ACC112 (cell line): ENCODE data around the gene HOATZ.

Source experiments
- H2AFZ ChIP-seq: fragments of 200-600 bp; sonication (generic); one replicate; pipeline ENCODE4 v1.6.0; 2017; ENCODE audit warnings: antibody characterized with exemption, low read length; ENCODE audit not compliant: unreplicated experiment
- H3K27ac ChIP-seq: fragments of 200-600 bp; sonication (generic); 2 replicates; pipeline ENCODE4 v1.5.1; 2014; ENCODE audit warnings: low read depth, mild to moderate bottlenecking, antibody characterized with exemption, low read length, moderate library complexity
- H3K27me3 ChIP-seq: fragments of 200-600 bp; sonication (generic); 2 replicates; pipeline ENCODE4 v1.6.1; 2014; ENCODE audit warnings: mild to moderate bottlenecking, antibody characterized with exemption, low read length, moderate library complexity, mixed read lengths; ENCODE audit not compliant: insufficient read depth
- H3K36me3 ChIP-seq: fragments of 200-600 bp; sonication (generic); 2 replicates; pipeline ENCODE4 v1.6.1; 2016; ENCODE audit warnings: mild to moderate bottlenecking, antibody characterized with exemption, low read length, moderate library complexity, mixed read lengths; ENCODE audit not compliant: insufficient read depth
- H3K4me1 ChIP-seq: fragments of 200-600 bp; sonication (generic); one replicate; pipeline ENCODE4 v1.6.1; 2016; ENCODE audit warnings: low read length, mixed read lengths; ENCODE audit not compliant: insufficient read depth, unreplicated experiment, control insufficient read depth
- H3K4me3 ChIP-seq: fragments of 200-600 bp; sonication (generic); 2 replicates; pipeline ENCODE4 v1.5.1; 2014; ENCODE audit warnings: mild to moderate bottlenecking, low read depth, low read length
- H3K79me2 ChIP-seq: fragments of 200-600 bp; sonication (generic); one replicate; pipeline ENCODE4 v1.6.0; 2016; ENCODE audit warnings: low read length; ENCODE audit not compliant: control insufficient read depth, unreplicated experiment, insufficient read depth

Gene HOATZ

DNA sequence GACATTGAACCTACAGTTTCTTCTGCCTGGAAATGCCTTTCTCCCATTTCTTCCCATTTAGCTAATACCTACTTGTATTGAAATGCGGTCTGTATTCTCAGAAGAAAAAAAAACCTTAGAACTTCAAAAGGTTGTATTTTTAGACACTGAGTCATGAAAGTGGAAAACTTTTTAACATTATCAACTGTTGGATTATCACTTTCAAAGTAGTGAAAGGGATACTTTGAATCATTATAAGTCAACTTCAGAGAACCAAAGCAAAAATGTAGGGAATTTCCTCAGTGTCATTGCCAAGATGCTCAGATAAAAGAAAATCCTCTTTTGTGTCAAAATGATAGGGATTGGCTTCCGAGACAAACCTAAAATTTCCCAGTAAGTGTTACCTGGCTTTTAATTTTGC lies 6.6 kb downstream of the HOATZ start:
- Histone ChIP-seq H3K4me1 (peaks cover 29% of the 10 kb centered on the region), H3K4me3 (peak overlapping the region; percentile 48; the same call in 1 of the 2 replicates), H3K79me2 (no peaks in the 10 kb centered on the region), H2AFZ (peak overlapping the region; percentile 64), H3K36me3 (no peaks in the 10 kb centered on the region), H3K27ac (peak overlapping the region; percentile 74), H3K27me3 (no peaks in the 10 kb centered on the region)

DNA sequence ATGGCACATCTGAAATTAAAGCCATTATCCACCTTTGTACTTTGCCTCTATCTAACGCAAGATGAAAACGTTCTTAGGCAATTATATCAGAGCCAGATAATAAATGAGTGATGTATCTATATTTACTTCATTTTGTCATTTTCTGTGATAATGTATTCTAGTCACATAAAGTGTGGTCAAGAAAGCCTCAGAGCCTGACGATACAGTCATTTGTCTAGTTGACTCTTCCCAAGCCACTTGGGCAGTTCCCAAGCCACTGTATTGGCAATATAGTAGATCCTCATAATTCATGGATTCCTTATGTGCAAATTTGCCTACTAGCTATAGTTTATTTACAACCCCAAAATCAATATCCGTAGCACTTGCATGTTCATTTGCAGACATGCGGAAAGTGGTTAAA lies 7.8 kb downstream of the HOATZ start:
- no peak overlapping the region for H3K27ac ChIP-seq
- no peaks in the 10 kb centered on the region for H3K79me2 ChIP-seq
- H3K4me3 ChIP-seq, result no peak overlapping the region
- no peaks in the 10 kb centered on the region for H3K36me3 ChIP-seq
- peaks cover 42% of the 10 kb centered on the region for H3K4me1 ChIP-seq
- no peak overlapping the region for H2AFZ ChIP-seq
- H3K27me3 ChIP-seq, result no peaks in the 10 kb centered on the region

DNA sequence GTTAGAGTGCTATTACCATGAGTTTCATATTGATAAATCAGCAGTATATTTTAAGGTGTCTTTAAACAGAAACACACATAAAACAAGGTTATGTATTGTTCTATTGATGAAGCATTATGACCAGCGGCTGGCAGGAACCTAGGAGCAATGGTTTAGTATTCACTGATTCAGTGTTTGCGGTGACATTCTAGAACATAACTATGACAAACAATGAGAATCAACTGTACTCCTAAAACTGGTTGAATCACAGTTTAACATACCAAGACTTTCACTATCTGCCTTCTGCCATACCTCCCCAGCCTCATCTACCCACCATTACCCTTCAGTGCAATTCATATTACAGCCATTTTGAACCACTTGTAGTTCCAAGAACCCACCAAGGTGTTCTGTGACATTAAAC lies 8.8 kb downstream of the HOATZ start:
- Histone ChIP-seq H3K4me1 (peaks cover 44% of the 10 kb centered on the region), H3K27me3 (no peaks in the 10 kb centered on the region), H3K36me3 (no peaks in the 10 kb centered on the region), H3K4me3 (no peak overlapping the region), H3K27ac (no peak overlapping the region), H3K79me2 (no peaks in the 10 kb centered on the region), H2AFZ (no peak overlapping the region)

DNA sequence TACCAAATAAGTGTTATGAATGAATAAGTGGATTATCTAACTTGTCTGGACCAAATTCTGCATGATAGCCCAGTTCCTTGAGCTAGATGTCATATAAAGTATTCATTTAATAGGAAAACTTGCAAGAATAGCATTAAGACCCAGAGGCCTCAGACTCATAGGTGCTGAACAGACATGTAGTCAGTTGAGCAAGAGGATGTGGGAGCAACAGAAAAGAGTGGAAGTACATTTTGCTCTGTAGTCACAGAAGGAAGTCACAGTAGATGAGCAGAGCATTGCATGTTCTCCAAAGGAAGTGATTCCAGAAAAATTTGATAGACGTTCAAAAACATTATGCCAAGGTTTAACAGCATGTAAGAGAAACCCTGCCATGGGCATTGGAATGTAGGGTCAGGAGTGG lies 9.5 kb downstream of the HOATZ start:
- Histone ChIP-seq H3K79me2 (no peaks in the 10 kb centered on the region), H3K4me3 (no peak overlapping the region), H3K36me3 (no peaks in the 10 kb centered on the region), H3K27me3 (no peaks in the 10 kb centered on the region), H2AFZ (no peak overlapping the region), H3K4me1 (peaks cover 50% of the 10 kb centered on the region), H3K27ac (no peak overlapping the region)

DNA sequence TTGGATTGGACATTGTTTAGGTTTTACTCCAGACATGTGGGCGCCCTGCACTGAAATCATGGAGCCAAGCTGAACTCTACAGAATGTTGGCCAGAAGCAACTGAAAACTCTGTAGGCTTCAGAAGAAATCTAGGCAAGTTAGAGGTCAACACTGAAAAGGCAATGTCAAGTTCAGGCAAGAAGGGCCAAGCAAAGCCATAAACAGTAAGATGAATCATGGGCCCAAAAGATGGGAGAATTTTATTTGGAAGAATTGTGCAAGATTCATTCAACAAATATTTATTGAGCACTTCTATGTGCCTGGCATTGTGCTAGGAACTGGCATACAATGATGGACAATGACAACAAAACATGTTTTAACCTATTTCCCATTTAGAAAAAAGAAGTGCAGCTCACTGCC lies 10.9 kb downstream of the HOATZ start:
- no peak overlapping the region for H3K27ac ChIP-seq
- peaks cover 55% of the 10 kb centered on the region for H3K4me1 ChIP-seq
- H2AFZ ChIP-seq, result no peak overlapping the region
- no peaks in the 10 kb centered on the region for H3K36me3 ChIP-seq
- no peaks in the 10 kb centered on the region for H3K27me3 ChIP-seq
- no peaks in the 10 kb centered on the region for H3K79me2 ChIP-seq
- H3K4me3 ChIP-seq, result no peak overlapping the region

DNA sequence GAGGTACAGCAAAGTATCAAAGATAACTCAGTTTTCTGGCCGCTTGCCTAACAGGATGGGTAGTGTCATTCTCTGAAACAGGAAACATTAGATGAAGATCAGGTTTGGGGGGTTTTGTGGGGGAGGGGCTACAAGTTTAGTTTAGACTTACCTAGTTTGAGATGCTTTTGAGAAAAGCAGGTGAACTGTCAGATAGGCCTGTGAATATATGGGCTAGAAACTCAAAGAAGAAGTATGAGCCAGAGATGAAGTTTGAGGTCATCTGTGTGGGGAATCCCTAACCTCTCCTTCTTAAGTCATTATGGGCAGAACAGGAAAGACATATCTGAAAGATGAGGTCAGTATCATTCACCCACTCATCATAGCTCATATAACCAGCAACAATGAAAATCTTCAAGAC lies 11.9 kb downstream of the HOATZ start:
- Histone ChIP-seq H3K4me1 (peaks cover 55% of the 10 kb centered on the region), H3K4me3 (no peak overlapping the region), H3K27me3 (no peaks in the 10 kb centered on the region), H3K36me3 (no peaks in the 10 kb centered on the region), H2AFZ (no peak overlapping the region), H3K79me2 (no peaks in the 10 kb centered on the region), H3K27ac (peak overlapping the region; percentile 68)

DNA sequence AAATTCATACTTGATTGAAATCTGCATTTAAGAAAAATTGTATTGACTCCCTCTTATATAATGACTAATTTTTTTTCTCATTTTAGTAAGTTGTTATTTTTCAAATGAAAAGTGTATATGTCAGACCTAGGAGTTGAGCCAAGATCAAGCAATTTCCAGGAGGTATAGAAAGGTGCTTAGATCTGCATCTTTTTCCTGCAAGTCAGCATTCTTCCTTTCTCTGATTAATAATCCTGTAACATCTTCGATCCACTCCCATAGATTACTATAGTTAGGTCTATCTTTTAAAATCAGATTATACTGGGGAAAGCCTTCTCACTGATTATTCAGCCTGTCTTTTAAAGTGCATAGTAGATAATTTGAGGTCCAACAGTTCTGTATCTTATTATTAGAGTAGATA lies 12.7 kb downstream of the HOATZ start:
- H3K36me3 ChIP-seq, result no peaks in the 10 kb centered on the region
- no peak overlapping the region for H3K4me3 ChIP-seq
- H3K4me1 ChIP-seq, result peaks cover 55% of the 10 kb centered on the region
- no peaks in the 10 kb centered on the region for H3K79me2 ChIP-seq
- no peaks in the 10 kb centered on the region for H3K27me3 ChIP-seq
- peak overlapping the region; percentile 68 for H3K27ac ChIP-seq
- peak overlapping the region; percentile 0 for H2AFZ ChIP-seq

DNA sequence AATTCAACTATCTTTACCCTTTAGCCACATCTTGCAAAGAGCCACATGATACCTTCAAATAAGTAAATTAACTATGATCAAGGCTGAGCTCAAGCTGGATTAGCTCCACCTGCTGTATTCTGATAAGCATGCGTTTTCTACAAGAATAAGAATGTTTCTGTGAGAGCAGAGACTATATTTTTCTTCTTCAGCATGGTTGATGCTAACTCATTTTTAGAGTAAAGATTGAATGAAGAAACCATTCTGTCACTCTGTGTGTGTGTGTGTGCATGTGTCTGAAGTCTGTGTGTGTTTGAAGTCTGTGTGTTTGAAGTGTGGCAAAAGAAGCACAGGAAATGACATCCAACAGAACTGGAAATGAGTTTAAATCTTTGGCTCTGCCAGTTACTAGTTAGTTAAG lies 14.0 kb downstream of the HOATZ start:
- H2AFZ ChIP-seq, result no peak overlapping the region
- H3K36me3 ChIP-seq, result no peaks in the 10 kb centered on the region
- no peaks in the 10 kb centered on the region for H3K79me2 ChIP-seq
- no peak overlapping the region for H3K4me3 ChIP-seq
- peak overlapping the region; percentile 21; the same call in 1 of the 2 replicates for H3K27ac ChIP-seq
- peaks cover 59% of the 10 kb centered on the region for H3K4me1 ChIP-seq
- H3K27me3 ChIP-seq, result no peaks in the 10 kb centered on the region

DNA sequence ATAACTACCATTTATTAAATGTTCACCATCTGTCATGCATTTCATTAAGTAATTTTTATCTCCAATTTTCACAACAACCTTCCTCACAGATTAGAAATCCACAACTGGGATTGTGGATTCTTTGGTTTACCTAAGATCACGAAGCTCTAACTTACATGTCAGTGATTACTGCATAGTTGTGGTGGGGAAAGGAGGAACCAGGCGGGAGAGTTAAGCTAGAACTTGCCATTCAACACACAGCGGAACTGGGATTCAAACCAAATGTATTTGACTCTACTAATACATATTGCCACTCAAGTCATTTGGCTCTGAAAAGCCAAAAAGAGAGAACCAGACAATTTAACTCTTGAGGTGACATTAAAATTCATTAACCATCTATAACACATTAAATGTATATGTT lies 15.5 kb downstream of the HOATZ start:
- H3K27ac ChIP-seq, result no peak overlapping the region
- H3K79me2 ChIP-seq, result no peaks in the 10 kb centered on the region
- no peak overlapping the region for H3K4me3 ChIP-seq
- H2AFZ ChIP-seq, result no peak overlapping the region
- no peaks in the 10 kb centered on the region for H3K36me3 ChIP-seq
- peaks cover 65% of the 10 kb centered on the region for H3K4me1 ChIP-seq
- H3K27me3 ChIP-seq, result no peaks in the 10 kb centered on the region

DNA sequence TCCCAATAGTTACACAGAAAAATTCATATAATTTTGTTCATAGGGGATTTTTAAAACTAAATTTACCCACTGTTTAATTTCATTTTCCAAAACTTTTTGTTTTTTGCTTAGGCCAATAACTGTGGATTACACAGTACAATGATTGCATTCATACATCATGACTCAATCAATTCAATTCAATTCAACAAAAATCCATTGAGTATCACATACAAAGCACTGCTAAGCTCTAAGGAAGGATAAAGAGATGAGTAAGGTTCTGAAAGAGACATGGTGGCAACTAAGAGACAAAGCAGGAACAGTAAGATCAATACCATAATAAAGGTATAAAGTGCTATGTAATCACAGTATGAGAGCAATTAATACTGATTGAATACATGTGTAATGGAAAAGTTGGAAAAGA lies 16.6 kb downstream of the HOATZ start:
- H3K4me1 ChIP-seq, result peaks cover 55% of the 10 kb centered on the region
- no peak overlapping the region for H2AFZ ChIP-seq
- H3K27me3 ChIP-seq, result no peaks in the 10 kb centered on the region
- peak overlapping the region; percentile 35; the same call in 1 of the 2 replicates for H3K4me3 ChIP-seq
- H3K27ac ChIP-seq, result peak overlapping the region; percentile 80
- H3K79me2 ChIP-seq, result no peaks in the 10 kb centered on the region
- H3K36me3 ChIP-seq, result no peaks in the 10 kb centered on the region

DNA sequence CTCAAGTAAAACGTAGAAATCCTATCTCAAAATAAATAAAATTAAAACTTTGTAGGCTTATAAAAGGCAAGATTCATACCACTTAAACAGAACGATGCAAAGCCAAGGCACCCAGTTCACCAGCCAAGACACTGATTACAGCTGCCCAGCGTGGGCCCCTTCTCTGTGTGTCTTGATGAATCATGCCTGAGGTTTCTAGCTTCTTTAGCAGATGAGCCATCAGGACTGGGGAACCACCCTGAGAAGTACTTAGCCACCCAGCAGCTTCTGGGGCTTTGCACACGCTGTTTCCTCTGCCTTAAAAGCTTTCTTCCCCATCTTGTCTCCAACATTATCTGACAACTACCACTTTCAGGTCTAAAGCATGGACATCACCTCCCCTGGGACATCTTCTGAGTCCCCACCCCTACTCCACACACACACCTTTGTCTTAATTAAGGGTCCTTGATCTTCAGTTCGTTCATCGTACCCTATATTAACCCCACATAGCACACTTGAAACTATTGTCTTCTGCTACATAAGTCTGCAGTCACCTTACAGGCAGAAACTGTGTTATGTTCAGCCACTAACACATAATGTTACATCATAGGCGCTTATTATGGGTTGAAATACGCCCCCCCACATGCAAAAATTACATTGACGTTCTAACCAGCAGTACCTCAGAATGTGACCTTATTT lies 17.2 kb downstream of the HOATZ start:
- H3K4me1 ChIP-seq, result peaks cover 48% of the 10 kb centered on the region
- peak overlapping the region; percentile 35; the same call in 1 of the 2 replicates for H3K4me3 ChIP-seq
- peak overlapping the region; percentile 80 for H3K27ac ChIP-seq
- H3K79me2 ChIP-seq, result no peaks in the 10 kb centered on the region
- H3K27me3 ChIP-seq, result no peaks in the 10 kb centered on the region
- H3K36me3 ChIP-seq, result no peaks in the 10 kb centered on the region
- no peak overlapping the region for H2AFZ ChIP-seq
